Measurements from ENCODE around the gene ST3GAL4.

Gene ST3GAL4

DNA sequence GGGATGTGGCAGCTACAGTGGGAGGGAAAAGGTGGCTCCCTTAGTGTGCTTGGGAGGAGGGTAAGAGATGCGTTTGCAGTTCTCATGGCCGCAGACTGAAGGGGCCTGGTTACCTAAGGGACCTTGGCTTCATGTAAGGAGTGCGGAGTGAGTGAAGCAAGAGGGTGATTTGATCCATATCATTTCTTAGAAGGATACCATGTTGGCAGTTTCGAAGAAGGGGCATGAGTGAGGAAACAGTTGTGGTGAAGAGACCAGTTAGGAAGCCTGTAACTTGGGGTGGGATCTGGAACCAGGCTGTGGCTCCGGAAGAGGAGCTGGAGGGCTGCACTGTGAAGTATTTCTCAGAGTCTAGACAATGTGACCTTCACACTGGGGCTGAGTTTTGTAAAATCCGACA lies 45.0 kb downstream of the ST3GAL4 start:
- TF ChIP-seq, protein P1, sequence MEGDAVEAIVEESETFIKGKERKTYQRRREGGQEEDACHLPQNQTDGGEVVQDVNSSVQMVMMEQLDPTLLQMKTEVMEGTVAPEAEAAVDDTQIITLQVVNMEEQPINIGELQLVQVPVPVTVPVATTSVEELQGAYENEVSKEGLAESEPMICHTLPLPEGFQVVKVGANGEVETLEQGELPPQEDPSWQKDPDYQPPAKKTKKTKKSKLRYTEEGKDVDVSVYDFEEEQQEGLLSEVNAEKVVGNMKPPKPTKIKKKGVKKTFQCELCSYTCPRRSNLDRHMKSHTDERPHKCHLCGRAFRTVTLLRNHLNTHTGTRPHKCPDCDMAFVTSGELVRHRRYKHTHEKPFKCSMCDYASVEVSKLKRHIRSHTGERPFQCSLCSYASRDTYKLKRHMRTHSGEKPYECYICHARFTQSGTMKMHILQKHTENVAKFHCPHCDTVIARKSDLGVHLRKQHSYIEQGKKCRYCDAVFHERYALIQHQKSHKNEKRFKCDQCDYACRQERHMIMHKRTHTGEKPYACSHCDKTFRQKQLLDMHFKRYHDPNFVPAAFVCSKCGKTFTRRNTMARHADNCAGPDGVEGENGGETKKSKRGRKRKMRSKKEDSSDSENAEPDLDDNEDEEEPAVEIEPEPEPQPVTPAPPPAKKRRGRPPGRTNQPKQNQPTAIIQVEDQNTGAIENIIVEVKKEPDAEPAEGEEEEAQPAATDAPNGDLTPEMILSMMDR (IDR thresholded peaks at IDR 0.05; ENCODE audit: low read depth, low read length, missing control alignments): no peak
- no peak overlapping the region for H3K4me3 ChIP-seq (replicated peaks; ENCODE audit: low read depth, low read length)
- no peak for DNase-seq (ENCODE audit: extremely low read depth, low read depth)

DNA sequence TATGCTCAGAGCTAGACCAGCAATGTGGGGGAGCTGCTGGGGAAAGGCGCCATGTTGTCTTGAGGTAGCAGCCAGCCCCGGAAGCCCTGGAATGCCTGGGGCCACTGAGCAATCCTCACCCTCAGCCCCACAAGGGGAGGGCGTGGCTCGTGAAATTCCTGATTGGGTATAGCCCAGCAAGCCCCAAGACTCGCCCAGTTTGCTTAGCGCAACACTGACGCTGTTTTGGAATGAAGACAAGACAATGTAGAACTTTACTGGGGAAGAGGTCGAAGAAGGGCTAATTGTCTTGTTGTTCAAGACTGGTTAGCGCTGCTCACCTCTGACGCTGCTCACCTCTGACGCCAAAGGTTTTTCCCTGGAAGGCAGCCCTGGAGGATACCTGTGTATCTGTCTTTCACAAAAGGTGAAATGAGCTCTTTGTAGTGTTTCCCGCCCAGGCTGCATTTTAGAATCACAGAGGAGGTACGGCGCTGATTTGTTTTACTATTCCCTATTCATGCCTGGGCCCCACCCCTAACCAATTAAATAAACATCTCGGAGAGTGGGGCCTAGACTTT lies 47.6 kb downstream of the ST3GAL4 start:
- no peak overlapping the region for H3K4me3 ChIP-seq (replicated peaks; ENCODE audit: low read depth, low read length)
- TF ChIP-seq, protein P1 (IDR thresholded peaks at IDR 0.05; ENCODE audit: low read depth, low read length, missing control alignments): no peak
- no peak for DNase-seq (ENCODE audit: extremely low read depth, low read depth)

DNA sequence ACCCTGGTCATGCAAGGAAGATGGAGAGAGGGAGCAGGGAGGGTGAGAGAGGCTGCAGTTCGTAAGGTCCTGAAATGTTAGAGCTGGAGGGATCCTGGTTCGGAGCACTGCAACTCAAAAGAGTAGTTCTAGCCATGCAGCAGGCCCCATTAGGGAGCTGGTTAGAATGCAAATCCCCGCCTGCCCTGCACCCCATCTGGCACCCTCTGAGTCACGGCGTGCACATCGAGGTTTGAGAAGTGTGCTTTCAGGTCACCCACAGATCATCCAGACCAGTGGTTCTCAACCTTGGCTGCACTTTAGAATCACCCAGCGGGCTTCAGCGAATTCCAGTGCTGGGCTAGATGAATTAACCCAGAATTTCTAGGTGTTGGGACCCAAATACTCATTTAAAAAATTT lies 48.2 kb downstream of the ST3GAL4 start:
- no peak overlapping the region for H3K4me3 ChIP-seq (replicated peaks; ENCODE audit: low read depth, low read length)
- TF ChIP-seq, protein P1 (IDR thresholded peaks at IDR 0.05; ENCODE audit: low read depth, low read length, missing control alignments): no peak
- no peak for DNase-seq (ENCODE audit: extremely low read depth, low read depth)

GRCh38 chr11:126404367-126404766 lies 48.9 kb downstream of the ST3GAL4 start:
- no peak for DNase-seq (ENCODE audit: extremely low read depth, low read depth)
- TF ChIP-seq, protein P1 (IDR thresholded peaks at IDR 0.05; ENCODE audit: low read depth, low read length, missing control alignments): no peak
- H3K4me3 ChIP-seq (replicated peaks; ENCODE audit: low read depth, low read length): no peak overlapping the region

DNA sequence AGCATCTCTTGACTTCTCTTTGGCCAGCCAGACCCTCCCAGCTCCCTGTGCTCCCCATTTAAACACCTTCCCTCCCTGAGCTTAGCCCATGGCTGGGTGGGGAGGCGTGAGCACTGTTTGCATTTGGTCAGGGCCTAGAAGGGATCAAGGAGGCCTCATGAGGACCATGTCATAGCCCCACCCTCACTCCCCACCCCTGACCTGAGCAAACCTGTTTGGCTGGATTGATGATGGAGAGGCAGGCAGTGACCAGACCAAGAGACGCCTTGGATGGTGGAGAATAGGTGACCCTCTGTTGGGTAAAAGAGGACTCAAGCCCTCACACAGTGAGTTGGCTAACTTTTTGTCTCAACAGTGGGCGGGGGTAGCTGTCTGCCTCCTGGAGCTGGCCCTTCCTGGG lies 49.9 kb downstream of the ST3GAL4 start:
- no peak overlapping the region for H3K4me3 ChIP-seq (replicated peaks; ENCODE audit: low read depth, low read length)
- TF ChIP-seq, protein P1 (IDR thresholded peaks at IDR 0.05; ENCODE audit: low read depth, low read length, missing control alignments): no peak
- DNase-seq (ENCODE audit: extremely low read depth, low read depth): no peak

DNA sequence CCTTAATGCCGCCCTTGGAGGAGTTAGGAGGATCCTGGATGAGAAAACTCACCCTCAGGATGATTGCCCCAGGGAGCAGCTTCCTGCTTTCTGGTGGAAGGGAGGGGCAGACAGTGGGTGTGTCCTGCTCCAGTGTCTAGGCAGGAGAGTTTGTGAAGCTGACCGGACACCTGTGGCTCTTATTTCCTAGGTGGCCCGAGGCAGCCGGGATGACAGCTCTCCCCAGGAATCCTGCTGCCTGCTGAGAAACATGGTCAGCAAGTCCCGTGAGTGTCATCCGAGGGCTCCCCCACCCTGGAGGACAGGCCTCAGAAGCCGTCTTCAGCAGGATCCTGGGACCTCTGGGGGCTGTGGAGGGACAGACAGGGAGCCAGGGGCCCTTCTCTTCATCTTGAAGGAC lies 50.4 kb downstream of the ST3GAL4 start:
- no peak for DNase-seq (ENCODE audit: extremely low read depth, low read depth)
- no peak overlapping the region for H3K4me3 ChIP-seq (replicated peaks; ENCODE audit: low read depth, low read length)
- TF ChIP-seq, protein P1 (IDR thresholded peaks at IDR 0.05; ENCODE audit: low read depth, low read length, missing control alignments): no peak

- TF ChIP-seq, protein P1 (IDR thresholded peaks at IDR 0.05; ENCODE audit: low read depth, low read length, missing control alignments): no peak
Observed at GRCh38 chr11:126406368-126406767, 50.9 kb downstream of the ST3GAL4 start.

More at GRCh38 chr11:126406368-126406767, 50.9 kb downstream of the ST3GAL4 start:
- H3K4me3 ChIP-seq (replicated peaks; ENCODE audit: low read depth, low read length): no peak overlapping the region
- DNase-seq (ENCODE audit: extremely low read depth, low read depth): no peak

All from HFF-Myc (cell line).